ENCODE measurements around the gene PSMD5.
A peak's percentile ranks its signal among the peaks of the same experiment; 100 is the strongest.

Gene PSMD5

GRCh38 chr9:120875195-120875565 is 32.5 kb upstream of the PSMD5 start:
- DNase-seq (ENCODE audit: low spot score) = no peak

GRCh38 chr9:120874226-120875194 is 31.8 kb upstream of the PSMD5 start:
- DNase-seq (ENCODE audit: low spot score) = no peak

GRCh38 chr9:120873512-120873911 is 30.8 kb upstream of the PSMD5 start:
- peak; percentile 97 for DNase-seq (ENCODE audit: low spot score)

GRCh38 chr9:120872791-120873502 is 30.2 kb upstream of the PSMD5 start:
- DNase-seq (ENCODE audit: low spot score) = no peak

- DNase-seq (ENCODE audit: low spot score) = no peak
Observed at GRCh38 chr9:120870206-120870605, 27.5 kb upstream of the PSMD5 start.

- no peak for DNase-seq (ENCODE audit: low spot score)
Observed at GRCh38 chr9:120869726-120870125, 27.0 kb upstream of the PSMD5 start.

GRCh38 chr9:120869360-120869687 is 26.6 kb upstream of the PSMD5 start:
- DNase-seq (ENCODE audit: low spot score) = no peak

GRCh38 chr9:120868676-120869359 is 26.1 kb upstream of the PSMD5 start:
- DNase-seq (ENCODE audit: low spot score) = peak; percentile 97

- no peak for DNase-seq (ENCODE audit: low spot score)
Observed at GRCh38 chr9:120868339-120868675, 25.6 kb upstream of the PSMD5 start.

- no peak for DNase-seq (ENCODE audit: low spot score)
Observed at GRCh38 chr9:120867676-120868338, 25.1 kb upstream of the PSMD5 start.

GRCh38 chr9:120866651-120867050 is 23.9 kb upstream of the PSMD5 start:
- no peak for DNase-seq (ENCODE audit: low spot score)

GRCh38 chr9:120865809-120866208 is 23.1 kb upstream of the PSMD5 start:
- no peak for DNase-seq (ENCODE audit: low spot score)

- no peak for DNase-seq (ENCODE audit: low spot score)
Observed at GRCh38 chr9:120865176-120865575, 22.5 kb upstream of the PSMD5 start.

GRCh38 chr9:120864719-120865118 is 22.0 kb upstream of the PSMD5 start:
- DNase-seq (ENCODE audit: low spot score) = no peak

- no peak for DNase-seq (ENCODE audit: low spot score)
Observed at GRCh38 chr9:120863833-120864232, 21.1 kb upstream of the PSMD5 start.

- no peak for DNase-seq (ENCODE audit: low spot score)
Observed at GRCh38 chr9:120862452-120862851, 19.7 kb upstream of the PSMD5 start.

GRCh38 chr9:120861935-120862334 is 19.2 kb upstream of the PSMD5 start:
- DNase-seq (ENCODE audit: low spot score) = no peak

- no peak for DNase-seq (ENCODE audit: low spot score)
Observed at GRCh38 chr9:120860083-120860482, 17.4 kb upstream of the PSMD5 start.

- DNase-seq (ENCODE audit: low spot score) = no peak
Observed at GRCh38 chr9:120859361-120859760, 16.6 kb upstream of the PSMD5 start.

GRCh38 chr9:120857902-120858301 is 15.2 kb upstream of the PSMD5 start:
- DNase-seq (ENCODE audit: low spot score) = no peak

GRCh38 chr9:120857481-120857880 is 14.8 kb upstream of the PSMD5 start:
- DNase-seq (ENCODE audit: low spot score) = no peak

GRCh38 chr9:120856700-120857099 is 14.0 kb upstream of the PSMD5 start:
- DNase-seq (ENCODE audit: low spot score) = no peak

All from kidney tubule cell (primary cell).